SK-N-MC (cell line): Measurements from ENCODE around the gene KIAA1328.

Source experiments
- EZH2 ChIP-seq: fragments of 200-600 bp; sonication (generic); IDR thresholded peaks from one replicate; pipeline ENCODE4 v1.6.1; 2017; ENCODE audit warnings: antibody characterized with exemption
- FOXP2 ChIP-seq: optimal IDR thresholded peaks from 2 replicates; pipeline ENCODE3; 2011; ENCODE audit warnings: mild to moderate bottlenecking, moderate library complexity; ENCODE audit not compliant: insufficient read depth; ENCODE audit errors: extremely low read length, control extremely low read depth
- POLR2AphosphoS5 ChIP-seq: IDR thresholded peaks from 2 replicates; pipeline ENCODE4 v1.6.1; 2012; ENCODE audit warnings: mild to moderate bottlenecking, low read depth, low read length, borderline replicate concordance

DNA sequence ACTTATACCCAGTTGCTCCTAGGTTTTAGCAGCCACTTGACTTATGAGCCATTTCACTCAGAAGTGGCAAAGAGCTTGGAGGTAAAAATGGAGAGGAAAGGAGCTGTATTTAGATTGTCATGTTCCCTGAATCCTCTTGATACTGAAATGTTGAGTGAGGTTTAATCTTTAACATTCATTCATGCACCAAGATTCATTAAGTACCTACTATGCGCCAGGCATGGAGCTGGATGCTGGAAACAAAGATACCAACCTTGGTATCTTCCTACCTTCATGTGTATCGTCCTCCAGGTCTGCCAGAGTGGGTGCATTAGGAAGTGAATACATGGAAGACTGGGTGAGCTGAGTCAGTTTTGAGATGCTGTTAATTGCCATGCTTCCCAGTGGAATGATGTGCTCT is 23.8 kb upstream of the KIAA1328 start:
- no peak for TF ChIP-seq EZH2
- TF ChIP-seq POLR2AphosphoS5: no peak
- no peak for TF ChIP-seq FOXP2
